Skeletal muscle satellite cell (primary cell): ENCODE measurements around the gene GH1. TPM values are rescaled to one million over a fixed set of nuclear protein-coding genes. Genes with fewer than 3 reads are reported as not detected.
"Not testable (repeated sequence)": the region's sequence is repeated elsewhere in the genome, so short reads cannot be mapped to it uniquely, and the experiment has no call there.

Source experiments
- H3K27me3 ChIP-seq: 2 replicates; pipeline ENCODE4 v1.7.0; 2013; ENCODE audit warnings: low read length; ENCODE audit not compliant: control insufficient read depth, insufficient read depth
- H3K36me3 ChIP-seq: 2 replicates; pipeline ENCODE4 v1.7.0; 2013; ENCODE audit warnings: mild to moderate bottlenecking, control low read depth, low read length; ENCODE audit not compliant: insufficient read depth
- H3K4me1 ChIP-seq: 2 replicates; pipeline ENCODE4 v1.7.0; 2013; ENCODE audit warnings: low read length; ENCODE audit not compliant: control insufficient read depth, insufficient read depth
- H3K4me2 ChIP-seq: 2 replicates; pipeline ENCODE4 v1.7.0; 2013; ENCODE audit warnings: mild to moderate bottlenecking, low read length
- H3K4me3 ChIP-seq: 2 replicates; pipeline ENCODE4 v1.7.0; 2013; ENCODE audit warnings: low read length
- H3K9ac ChIP-seq: 2 replicates; pipeline ENCODE4 v1.7.0; 2013; ENCODE audit warnings: mild to moderate bottlenecking, low read depth, low read length, moderate library complexity
- H3K9me3 ChIP-seq: replicated peaks from 2 replicates; pipeline ENCODE4 v1.7.0; 2013; ENCODE audit warnings: mild to moderate bottlenecking, control low read depth, low read length
- small RNA-seq: library from RNA; depleted of rRNA; stranded (forward); fragments of <200 nt; gene quantifications from one replicate; pipeline ENCODE3, GENCODE V24; 2012

The GH1 gene

DNA sequence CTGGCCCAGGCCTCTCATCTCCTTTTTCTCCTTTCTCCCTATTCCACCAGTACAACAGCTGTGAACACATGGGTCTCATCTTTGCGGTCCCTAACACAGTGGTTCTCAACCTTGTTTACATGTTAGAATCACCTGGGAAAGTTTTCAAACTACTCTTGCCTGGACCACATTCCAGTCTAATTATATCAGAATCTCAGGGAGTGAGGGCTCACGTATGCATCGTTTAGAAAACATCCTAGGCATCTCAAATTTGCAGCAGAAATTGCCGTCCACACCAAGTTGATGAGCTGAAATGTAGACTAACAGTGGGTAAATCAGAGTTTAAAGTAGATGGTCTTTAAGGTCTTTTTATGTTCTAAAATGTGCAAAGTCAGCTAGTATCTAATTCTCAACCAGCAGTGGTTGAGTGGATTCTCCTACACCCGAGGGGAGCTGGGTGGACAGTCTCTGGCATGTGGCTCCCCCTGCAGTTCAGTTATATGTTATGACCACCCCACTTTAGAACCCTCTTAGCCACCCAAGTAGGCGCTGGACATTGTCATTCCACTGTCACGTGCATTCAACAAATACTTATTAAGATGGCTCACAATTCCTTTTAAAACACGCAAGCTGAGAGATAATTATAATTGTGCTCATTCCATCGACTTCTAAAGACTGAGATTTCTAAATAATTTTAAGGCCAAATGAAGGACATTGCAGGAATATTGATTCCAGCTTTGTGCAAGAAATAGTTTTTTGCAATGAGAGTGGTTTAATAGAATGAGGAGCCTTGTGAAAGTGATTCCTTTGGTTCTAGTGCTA, 48.9 kb downstream of the GH1 start:
- not testable (repeated sequence) for H3K36me3 ChIP-seq, H3K9me3 ChIP-seq, H3K4me3 ChIP-seq, H3K27me3 ChIP-seq, H3K9ac ChIP-seq, H3K4me2 ChIP-seq, H3K4me1 ChIP-seq

Small RNAs within 50 kb of the gene (small RNA-seq; reads per million reads assigned to genes)
- gene AC040958.1 (not detected), gene AC127029.1 (not detected), gene GH1 (not detected)
